ENCODE results near the gene CD52.
"Not testable (repeated sequence)": the region's sequence is repeated elsewhere in the genome, so short reads cannot be mapped to it uniquely, and the experiment has no call there.

CD52 gene

DNA sequence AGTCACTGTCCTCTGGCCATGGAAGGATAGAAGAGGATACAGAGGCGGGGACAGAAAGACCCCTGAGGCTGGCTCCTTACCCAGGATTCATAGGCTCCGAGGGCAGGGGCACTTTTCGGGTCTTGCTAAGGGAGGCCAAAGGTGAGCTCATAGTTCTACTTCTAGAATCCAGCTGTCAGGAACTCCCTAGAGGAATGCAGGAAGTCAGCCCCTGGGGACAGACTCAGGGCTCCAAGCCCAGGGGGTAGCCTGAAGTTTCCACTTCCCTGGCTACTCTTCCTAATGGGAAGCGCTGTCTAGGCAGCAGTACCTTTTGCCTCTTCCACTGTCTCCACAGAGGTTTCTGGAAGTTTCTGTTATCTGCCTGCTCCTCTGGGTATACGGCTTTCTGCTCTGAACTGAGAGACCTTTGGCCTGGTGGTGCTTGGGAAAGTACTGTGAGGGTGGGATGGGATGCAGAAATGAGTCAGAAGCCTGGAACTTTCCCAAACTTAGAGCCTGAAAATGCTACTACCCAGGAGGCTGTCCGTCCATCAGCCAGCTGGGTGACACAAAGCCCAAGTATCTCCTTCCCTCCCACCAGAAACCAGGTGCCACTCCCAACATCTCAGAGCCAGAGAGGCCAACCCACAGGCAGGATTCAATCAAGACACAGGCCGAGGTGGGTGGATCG lies 14.9 kb upstream of the CD52 start:
- no peak for DNase-seq

DNA sequence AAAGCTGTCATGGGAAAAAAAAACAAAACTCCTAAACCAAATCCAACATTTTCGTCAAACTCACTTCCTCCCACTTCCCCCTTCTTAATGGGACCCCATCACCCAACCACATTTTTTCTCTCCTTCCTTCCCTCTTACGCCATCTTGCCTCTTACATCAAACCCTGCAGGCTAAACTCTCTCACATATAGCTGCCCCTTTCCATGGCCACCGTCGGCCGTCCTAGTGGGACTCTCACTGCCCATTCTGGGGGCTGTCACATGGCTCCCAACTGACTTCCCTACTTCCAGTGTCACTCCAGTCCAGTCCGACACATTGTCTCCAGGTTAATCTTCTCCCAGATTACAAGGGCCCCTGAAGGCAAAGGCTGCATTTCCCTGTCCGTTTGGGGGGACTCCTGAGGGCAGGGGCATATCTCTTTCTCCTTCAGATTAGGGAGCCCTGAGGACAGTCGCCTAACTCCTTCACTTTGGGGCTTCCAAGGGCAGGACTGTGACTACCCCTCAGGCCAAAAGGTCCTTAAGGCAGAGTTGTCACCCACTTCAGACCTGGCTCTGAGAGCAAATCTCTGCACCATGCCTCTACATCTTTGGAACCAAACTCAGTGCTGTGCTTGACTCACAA lies 12.0 kb upstream of the CD52 start:
- DNase-seq, result no peak

DNA sequence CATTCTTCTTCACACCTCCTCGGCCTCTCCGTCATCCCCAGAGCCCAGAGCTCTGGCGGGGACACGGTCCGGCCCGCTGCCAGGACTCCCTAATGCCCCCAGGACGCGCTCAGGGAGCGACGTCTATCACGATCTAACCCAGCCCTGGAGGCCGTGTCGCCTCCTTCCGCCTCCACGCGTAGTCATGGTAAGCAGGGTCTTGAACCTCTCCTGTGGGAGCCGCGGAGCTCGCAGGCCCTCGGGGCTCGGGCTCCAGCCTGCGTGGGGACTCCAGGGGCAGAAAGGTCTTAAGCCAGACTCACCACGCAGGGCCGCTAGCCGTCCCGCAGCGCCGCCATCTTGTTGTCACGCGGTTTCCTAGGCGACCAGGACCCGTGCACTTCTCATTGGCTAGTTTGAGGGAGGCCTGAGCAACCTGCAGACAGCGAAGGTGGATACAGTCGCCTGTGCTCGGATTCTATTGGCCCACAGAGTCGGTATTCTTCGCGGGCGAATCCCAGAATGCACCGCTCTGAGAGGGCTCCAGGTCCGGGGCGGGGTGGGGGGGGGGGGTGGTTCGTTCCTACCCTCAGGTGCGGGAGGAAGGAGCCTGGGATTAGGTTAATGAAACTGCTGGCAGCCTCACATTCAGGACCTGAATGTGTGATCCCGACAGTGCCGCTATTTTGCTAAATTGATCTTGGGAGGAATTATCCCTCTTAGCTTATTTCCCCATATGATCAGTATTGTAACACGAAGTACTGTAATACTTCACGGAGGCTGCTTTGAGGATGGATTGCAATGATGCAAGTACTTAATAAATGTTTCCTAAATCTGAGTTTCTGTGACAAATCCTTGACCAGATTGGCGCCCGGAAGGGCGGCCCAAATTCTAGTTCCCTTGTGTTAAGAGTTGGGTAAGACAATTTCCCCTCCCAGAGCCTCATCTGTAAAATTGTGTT lies 11.2 kb upstream of the CD52 start, which contains the start of gene UBXN11:
Gene UBXN11 (minus strand): TSS at position 347 of the 940 bp plus-strand sequence. CDS start 3,753 bp downstream, outside the sequence.
- DNase-seq, result peak; percentile 93 to 95

DNA sequence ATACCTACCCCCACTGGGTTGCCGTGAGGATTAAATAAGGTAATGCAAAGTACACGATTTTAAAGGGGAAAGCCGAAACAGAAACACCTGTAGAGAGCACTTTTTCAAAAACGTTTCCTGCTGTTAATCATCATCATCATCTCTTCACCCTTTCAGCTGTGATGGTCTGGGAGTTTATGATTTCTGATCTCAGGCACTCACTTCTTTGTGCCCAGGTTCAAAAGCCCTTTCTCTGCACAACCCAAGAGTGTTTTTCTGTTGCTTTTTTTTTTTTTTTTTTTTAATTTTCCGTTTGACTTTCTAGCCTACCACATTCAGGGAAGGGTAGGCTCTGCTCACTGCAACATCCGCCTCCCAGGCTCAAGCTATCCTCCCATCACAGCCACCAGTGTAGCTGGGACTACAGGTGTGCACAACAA lies 10.4 kb upstream of the CD52 start:
- DNase-seq, result no peak

DNA sequence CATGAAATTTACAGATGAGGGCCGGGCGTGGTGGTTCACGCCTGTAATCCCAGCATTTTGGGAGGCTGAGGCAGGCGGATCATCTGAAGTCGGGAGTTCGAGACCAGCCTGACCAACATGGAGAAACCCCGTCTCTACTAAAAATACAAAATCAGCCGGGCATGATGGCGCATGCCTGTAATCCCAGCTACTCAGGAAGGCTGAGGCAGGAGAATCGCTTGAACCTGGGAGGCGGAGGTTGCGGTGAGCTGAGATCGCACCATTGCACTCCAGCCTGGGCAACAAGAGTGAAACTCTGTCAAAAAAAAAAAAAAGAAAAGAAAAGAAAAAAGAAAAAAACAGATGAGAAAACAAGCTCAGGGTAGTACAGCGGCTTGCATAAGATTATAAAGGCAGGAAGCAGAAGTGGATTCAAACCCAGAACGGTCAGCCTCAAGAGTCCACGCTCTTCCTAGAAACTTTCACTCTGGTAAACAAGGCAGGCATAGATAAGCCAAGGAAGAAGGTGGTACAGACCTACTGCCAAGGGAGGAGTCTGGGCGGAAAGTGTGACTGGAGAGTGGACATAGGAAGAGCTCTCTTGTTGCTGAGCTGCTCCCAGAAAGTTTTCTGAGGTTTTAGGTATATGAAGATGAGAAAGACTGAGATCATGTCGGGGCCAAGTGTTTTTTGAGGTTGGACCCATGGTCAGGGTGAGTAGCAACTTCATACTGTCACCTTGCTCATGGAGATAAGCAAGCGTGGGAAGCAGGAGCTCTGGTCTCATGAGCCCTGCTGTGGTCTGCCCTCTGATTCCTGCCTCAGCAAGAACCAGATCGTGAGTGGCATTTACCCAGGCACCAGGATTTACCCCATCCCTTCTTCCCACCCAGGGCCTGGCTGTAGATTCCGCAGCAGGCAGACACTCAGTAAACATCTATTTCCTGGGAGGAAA lies 9.5 kb upstream of the CD52 start:
- DNase-seq, result not testable (repeated sequence)

DNA sequence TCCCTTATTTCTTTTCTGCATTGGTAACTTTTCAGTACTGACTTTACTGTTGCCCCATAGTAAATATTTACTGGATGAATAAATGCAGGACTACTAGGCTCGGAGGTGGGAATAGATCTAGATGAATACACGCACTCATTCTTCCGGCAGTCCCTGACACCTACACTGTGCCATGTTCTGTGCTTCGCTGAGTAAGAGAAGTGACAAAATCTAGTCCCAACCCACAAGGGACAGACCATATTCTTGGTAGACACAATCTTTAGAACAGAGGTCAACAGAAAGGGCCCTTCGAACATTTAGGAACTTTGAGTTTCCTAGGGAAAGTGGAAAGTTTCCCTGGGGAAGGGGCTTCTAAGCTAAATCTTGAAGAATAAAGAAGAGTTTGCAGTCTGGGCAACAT lies 3.3 kb upstream of the CD52 start:
- no peak for DNase-seq

DNA sequence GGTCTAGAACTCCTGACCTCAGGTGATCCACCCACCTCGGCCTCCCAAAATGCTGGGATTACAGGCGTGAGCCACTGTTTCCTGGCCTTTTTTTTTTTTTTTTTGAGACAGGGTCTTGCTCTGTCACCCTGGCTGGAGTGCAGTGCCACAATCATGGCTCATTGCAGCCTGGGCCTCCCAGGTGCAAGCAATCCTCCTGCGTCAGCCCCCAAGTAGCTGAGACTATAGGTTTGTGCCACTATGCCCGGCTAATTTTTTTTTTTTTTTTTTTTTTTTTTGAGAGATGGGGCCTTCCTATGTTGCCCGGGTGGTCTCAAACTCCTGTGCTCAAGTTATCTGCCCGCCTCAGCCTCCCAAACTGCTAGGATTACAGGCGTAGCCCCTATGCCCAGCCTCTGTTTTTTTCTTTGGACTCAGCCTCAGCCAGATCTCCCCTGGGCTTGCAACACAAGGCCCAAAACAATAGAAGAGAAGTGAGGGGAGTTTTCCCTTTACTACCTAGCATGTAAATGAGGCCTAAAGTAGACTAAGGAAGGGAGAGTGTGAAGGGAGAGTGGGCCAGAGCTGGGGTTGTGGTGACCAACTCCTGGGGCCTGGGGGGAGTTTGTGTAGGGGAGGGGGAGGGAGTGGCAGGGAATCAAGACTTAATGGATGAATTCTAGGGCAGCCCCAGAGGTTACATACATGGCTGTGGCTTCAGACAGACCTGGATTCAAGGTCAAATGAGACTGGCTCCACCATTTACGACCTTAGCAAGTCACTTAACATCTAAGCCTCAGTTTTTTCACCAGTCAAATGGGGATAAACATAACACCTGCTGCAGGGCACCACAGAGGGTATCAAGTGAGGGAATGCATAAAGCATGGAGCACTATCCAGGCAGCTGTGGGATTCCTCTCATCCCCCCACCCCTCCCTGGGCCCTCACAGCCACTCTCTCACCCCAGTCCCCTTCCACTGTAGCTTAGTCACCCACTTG lies 1.6 kb upstream of the CD52 start:
- DNase-seq, result no peak

DNA sequence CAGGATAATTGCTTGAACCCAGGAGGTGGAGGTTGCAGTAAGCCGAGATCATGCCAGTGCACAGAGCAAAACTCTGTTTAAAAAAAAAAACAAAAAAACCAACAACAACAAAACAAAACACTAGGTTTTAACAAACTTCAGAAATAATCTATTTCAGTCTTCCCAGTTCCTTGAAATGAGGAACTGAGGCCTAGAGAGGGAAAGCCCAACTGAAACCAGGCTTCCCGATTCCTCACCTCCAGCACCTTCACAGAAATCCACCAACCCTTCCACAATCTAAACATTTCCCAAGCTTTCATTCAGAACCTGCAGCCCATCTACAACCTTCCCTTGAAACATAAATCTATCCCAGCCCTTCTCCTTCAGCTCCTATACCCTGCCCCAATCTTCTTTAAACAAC lies 612 bp upstream of the CD52 start:
- no peak for DNase-seq

DNA sequence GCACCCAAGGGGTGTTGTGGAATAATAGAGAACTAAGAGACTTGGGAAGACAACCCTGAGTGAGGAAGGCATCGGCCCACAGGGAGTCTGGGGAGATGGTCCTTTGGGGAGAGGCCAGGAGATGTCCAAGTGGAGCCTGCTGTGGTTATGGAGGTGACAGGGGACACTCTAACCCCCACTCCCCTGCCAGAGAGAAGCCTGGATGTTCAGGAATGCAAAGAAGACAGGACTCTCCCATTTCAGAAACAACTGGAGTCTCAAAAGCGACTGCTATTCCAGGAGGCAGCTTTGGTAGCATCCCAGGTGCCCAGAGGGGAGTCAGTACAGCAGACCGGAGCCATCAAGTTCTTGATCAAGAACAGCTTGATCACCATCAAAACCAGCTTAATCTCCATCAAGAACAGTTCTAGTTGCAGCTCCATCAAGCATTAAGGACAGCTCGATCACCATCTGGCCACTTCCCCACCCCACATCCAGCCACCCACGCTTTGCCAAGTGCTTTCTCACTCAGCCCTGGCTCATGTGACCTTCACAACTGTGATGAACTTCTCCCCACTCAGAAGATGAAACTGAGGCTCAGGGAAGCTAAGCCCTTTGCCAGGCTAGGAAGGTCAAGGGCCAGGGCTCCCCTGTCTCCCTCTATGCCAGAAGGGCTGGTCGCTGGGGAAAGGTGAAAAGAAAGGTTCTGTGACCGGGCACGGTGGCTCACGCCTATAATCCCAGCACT lies 743 bp downstream of the CD52 start:
- DNase-seq, result no peak

DNA sequence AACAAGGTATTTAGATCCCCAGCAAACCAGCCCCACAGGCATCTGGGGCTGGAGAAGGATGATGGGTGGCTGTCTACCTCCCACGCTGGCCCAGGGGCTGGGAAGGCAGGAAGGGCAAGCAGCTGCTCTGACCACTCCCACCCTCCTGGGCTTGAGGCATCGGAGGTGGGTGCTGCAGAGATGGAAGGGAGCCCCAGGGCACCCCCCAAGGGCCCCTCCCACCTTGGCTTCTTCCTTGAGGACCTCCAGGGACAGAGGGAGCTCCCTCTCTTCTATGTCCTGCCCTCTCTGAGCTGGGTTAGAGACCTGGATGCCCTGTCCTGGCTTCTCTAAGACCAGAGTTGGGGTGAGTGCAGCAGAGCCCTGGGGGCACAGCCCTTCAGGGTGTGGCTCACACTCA lies 3.1 kb downstream of the CD52 start:
- no peak for DNase-seq

DNA sequence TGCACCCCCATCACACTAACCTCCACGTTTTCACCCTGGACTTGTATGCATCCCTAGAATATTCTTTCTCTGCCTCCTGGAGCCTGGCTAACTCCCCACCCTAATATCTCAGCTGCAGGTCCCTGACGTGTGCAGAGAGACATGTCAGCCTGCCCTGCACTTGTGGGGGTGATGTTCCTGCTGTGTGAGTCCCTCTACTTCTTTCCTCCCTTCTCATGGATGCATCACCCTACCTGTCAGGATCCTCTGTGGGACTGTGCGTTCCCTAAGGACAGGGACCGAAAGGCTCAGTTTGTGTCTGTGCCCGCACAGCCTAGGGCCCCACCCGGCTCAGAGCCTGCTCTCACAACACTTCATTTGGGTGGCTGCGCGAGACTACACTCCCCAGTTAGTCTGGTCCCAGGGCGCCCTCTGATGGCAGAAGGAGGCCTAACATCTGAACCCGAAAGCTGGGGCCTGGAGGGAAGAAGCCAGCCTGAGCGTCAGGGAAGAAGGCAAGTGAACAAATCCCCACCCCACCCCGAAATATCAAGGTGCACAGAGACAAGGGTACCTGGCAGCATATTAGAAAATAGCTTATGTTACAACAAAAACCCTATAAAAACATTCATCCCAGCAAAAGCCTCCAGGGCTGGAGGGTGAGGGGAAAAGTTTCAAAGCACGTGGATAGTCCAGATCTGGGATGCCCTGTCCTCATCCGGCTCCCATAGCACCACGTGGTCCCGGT lies 3.7 kb downstream of the CD52 start:
- DNase-seq, result peak; percentile 7 to 62

DNA sequence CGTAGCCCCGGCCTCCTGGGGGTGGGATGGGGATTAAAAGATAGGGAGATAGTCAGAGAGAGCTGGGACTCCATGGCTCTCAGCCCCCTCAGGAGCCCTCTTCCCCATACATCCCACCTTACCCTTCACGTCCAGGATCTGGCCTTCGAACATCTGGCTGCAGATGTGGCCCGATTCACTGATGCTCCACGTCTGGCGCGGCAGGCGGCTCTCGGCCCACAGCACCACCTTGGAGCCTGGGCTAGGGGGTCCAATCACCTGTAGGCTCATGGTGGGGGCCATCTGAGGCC lies 4.2 kb downstream of the CD52 start:
- DNase-seq, result no peak

DNA sequence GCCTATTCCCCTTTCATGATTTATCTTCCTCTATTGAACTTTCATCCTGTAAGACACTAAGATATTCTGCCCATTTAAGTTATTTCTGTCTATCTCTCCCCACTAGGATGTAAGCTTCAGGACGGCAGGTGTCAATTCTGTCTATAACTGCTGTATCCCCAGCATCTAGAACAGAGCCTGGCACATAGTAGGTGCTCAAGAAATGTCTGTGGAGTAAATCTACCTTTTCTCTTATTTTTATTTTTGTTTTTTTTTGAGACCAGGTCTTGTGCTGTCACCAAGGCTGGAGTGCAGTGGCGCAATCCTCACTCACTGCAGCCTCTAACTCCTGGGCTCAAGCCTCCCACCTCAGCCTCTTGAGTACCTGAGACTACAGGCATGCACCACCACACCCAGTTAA lies 5.6 kb downstream of the CD52 start:
- DNase-seq, result no peak

DNA sequence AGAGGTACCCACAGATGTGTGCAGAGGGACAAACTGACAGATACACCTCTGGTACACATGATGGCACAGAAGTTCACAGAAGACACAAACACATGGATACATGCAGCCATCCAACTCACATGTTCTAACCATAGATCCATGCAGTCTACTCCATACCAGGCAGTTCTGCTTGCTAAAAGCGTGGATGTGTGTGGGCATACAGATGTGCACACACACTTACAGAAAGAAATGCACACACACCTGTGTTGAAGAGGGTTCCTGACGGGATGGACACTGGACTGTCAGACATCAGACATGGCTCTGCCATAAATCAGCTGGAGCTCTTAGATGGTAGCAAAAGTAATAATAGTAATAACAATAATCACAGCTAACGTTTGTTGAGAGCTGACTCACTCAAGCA lies 6.8 kb downstream of the CD52 start:
- DNase-seq, result no peak

DNA sequence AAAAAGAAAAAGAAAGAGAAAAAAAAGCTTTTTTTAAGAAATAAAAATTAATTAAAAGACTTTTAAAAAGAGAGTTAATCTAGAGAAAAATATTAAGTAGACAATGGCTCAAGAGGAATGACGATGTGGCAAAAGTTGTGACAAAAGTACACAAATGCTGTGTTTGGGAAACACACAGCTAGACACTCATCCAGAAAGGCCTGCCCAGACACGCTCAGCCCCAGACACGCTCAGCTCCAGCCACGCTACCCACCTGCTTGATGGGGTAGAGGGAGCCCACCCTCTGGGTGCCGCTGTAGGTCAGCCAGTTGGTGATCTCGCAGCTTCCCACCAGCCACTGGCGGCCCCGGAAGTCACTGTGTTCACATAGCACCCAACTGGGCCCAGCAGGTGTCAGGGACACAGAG lies 10.2 kb downstream of the CD52 start:
- DNase-seq, result no peak

DNA sequence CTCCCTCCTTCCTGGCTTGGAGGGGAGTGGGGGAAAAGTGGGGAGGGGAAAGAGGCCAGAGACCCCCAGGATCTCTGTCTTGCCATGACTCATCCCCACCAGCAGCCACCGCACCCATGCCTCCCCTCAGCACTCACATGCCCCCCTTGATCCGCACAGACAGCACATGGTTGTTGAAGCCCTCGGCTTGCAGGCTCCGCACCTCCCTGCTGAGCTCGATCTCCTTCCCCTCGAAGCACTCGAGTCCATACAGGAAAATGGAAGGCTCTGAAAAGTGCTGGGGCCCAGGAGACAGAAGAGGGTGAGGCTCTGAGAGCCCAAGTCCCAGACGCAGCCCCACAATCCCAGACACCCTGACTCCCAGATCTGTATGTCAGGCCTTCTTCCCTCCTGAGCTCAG lies 10.8 kb downstream of the CD52 start:
- DNase-seq, result no peak

DNA sequence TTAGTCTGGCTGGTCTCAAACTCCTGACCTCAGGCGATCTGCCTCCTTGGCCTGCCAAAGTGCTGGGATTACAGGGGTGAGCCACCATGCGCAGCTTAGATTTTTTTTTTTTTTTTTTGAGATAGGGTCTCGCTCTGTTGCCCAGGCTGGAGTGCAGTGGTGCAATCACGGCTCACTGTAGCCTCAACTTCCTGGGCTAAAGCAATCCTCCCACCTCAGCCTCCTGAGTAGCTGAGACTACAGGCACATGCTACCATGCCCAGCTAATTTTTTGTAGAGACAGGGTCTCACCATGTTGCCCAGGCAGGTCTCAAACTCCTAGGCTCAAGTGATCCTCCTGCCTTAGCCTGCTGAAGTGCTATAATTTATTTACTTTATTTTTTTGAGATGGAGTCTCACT lies 11.6 kb downstream of the CD52 start:
- DNase-seq, result not testable (repeated sequence)

DNA sequence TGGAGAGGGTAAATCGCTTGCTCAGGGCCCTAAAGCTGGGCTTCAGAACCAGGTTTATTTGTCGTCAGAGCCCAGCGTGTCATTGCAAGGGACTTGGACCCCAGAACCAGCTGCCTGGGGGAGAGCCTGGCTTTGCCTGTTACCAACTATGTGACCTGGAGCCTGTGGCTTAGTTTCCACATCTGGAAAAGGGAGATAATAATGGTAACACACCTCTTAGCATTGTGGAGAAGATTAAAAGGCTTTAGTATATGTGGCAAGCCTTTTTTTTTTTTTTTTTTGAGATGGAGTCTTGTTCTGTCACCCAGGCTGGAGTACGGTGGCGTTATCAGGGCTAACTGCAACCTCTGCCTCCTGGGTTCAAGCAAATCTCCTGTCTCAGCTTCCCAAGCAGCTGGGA lies 12.5 kb downstream of the CD52 start:
- DNase-seq, result no peak

DNA sequence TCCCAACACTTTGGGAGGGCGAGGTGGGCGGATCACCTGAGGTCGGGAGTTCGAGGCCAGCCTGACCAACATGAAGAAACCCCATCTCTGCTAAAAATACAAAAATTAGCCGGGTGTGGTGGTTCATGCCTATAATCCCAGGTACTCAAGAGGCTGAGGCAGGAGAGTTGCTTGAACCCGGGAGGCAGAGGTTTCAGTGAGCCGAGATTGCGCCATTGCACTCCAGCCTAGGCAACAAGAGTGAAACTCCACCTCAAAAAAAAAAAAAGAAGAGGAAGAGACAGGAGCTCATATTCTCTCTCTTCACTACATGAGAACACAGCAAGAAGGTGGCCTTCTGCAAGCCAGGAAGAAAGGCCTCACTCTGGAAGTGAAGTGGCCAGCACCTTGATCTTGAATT lies 15.6 kb downstream of the CD52 start:
- DNase-seq, result not testable (repeated sequence)
